ENCODE measurements around the gene NEB.
"Not testable (repeated sequence)": the region's sequence is repeated elsewhere in the genome, so short reads cannot be mapped to it uniquely, and the experiment has no call there.

NEB gene

DNA sequence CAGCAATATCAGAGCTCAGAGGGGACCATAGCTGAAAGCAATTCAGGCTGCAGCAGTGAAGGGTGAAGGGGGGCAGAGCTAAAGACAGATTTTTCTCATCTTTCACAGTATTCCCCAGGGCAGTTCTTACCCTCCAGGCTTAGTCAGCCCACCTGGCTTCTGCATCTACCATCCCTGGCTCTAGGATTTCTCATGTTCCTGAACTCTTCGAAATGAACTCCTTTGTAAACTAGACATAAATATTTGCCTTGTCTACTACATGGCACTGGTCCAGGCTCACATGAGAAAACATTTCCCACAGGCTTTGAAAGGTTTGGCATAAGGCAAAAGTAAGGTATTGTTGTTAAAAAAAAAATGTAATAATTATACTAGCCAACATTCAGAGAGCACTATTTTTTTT lies 23.6 kb upstream of the NEB start:
- no peak for DNase-seq

DNA sequence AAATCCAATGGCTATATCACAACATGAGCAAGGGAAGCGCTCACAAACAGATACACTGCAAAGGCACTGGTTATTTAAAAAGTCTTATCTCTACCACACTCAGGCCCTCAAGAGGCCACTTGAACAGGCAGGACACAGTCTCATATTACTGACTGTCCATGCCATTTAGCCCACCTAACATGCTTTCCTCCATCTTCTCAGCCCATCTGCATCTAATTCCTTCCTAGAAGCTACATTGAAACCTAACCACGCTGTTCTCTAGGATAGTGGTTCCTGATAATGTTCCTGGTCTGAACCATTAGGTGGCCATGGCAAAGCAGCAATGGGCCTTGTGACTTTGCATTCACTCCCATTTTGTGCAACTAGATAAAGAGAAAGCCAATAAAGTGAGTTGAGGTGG lies 22.5 kb upstream of the NEB start:
- DNase-seq, result no peak

GRCh38 chr2:151754253-151754897 lies 20.1 kb upstream of the NEB start:
- DNase-seq, result no peak

DNA sequence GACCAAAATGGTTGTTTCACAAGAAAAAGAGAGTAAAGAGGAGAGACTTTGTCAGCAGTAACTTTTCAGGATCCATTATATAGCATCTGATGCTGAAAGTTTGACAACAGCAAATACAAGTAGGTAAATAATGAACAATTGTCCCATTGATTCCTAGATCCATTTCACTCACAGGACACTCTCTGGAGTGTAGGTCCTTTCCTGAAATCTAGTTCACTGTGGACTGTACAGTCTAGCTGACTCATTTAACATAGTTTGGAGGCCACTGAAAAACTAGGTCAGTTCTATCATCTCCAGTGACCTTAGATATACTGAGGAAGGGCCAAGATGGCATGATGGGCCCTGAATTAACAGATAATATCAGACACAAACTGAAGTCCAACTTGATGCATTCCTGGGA lies 19.3 kb upstream of the NEB start:
- no peak for DNase-seq

GRCh38 chr2:151745261-151745660 lies 11.0 kb upstream of the NEB start:
- not testable (repeated sequence) for DNase-seq

- DNase-seq, result no peak
Measured at GRCh38 chr2:151730262-151730975, 3.9 kb downstream of the NEB start.

DNA sequence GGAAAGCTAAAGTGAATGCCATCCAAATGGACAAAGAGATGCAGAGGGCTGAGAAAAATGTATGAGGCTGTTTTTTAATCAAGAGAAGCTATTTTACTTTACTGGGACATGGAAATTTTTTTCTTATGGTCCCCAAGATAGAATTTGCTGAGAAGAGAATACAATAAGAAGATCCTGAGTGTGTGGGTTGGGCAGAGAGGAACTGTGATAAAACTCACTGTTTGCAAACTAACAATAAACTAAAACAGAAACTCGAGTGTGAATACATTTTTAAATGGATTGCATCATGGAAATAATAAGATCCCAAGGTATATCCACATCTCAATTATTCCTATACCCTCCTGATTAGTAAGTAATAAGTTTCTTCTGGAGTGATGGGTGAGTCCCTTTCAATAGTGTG lies 4.4 kb downstream of the NEB start:
- DNase-seq, result no peak

DNA sequence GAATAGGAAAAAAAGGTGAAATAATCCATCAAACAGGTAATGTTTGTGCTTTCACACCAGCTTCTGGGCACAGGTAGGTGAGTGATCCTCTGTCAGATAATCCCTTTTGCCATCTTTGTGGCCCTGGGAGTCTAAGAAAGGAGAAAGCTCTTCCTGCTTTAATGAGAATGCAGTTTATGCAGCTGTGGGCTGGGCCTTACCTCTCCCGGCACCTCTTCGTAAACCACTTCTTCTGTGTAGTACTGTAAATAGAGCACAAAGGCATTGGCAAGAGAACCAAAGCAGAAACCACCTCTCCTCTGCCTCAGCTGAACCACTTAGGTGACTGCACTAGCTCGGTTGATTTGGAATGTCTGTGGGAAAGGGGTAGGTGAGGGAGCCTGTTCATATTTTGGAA lies 4.9 kb downstream of the NEB start:
- no peak for DNase-seq

- no peak for DNase-seq
Measured at GRCh38 chr2:151728804-151729414, 5.4 kb downstream of the NEB start.

- DNase-seq, result no peak
Measured at GRCh38 chr2:151727593-151728552, 6.4 kb downstream of the NEB start.

DNA sequence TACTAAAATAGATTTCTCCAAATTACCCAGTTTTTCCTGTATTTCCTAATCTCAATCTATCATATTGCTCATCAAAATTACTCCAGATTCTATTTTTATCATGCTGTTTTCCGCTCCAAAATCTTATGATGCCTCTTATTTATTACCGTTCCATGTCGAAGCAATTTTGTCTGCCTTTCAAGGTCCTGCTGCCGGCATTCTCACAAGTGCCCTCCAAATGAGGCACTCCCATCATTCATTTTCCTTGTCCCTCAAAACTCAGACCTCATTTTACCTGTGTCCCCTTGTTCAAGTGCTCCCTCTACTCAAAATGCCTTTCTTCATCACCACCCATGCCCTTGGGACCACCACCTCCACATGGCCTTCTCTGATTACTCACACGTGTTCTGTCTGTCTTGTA lies 13.1 kb downstream of the NEB start:
- no peak for DNase-seq

DNA sequence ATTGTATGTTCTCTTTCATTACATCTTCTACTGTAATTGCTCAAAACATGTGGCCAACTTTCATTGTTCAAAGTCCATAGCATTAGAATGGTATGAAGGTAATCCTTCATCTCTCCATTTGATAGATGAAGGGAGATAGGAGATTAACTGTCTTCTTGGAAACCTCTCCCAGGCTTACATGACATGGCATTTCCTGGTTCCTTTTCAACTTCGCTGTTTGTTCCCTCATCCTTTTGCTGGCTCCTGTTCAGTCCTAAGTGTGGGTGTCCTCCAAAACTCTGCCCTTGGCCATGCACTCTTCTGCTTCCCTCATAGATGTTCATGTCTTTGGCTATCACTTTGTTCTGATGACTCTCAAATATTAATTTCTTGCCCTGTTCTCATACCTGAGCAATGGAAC lies 13.8 kb downstream of the NEB start:
- DNase-seq, result no peak

- no peak for DNase-seq
Measured at GRCh38 chr2:151718796-151719195, 15.5 kb downstream of the NEB start.

- no peak for DNase-seq
Measured at GRCh38 chr2:151718247-151718646, 16.0 kb downstream of the NEB start.

GRCh38 chr2:151716721-151717120 lies 17.6 kb downstream of the NEB start:
- DNase-seq, result no peak

- no peak for DNase-seq
Measured at GRCh38 chr2:151713291-151713903, 20.9 kb downstream of the NEB start.

- DNase-seq, result no peak
Measured at GRCh38 chr2:151711025-151711424, 23.3 kb downstream of the NEB start.

- DNase-seq, result no peak
Measured at GRCh38 chr2:151708788-151709187, 25.5 kb downstream of the NEB start.

DNA sequence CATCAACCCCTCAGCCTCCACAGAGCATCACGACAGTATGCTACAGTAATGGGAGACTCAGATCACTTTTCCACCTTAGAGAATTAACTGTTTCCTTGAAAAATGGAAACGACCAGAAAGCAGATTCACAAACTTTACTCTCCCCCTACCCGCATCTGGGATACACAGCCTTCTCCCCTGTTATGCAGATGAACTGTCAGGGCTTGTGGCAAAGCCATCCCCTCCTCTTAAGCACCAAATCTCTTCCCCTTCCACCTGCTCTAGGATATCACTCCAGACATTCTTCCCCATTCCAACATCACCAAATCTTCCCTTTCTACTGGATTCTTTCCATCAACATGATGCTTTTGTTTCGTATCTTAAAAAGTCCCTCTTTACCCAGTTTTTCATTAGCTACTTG lies 26.4 kb downstream of the NEB start:
- DNase-seq, result no peak

- not testable (repeated sequence) for DNase-seq
Measured at GRCh38 chr2:151704480-151704961, 29.8 kb downstream of the NEB start.

- not testable (repeated sequence) for DNase-seq
Measured at GRCh38 chr2:151698134-151698533, 36.1 kb downstream of the NEB start.

GRCh38 chr2:151695778-151696177 lies 38.5 kb downstream of the NEB start:
- no peak for DNase-seq

GRCh38 chr2:151691631-151692030 lies 42.6 kb downstream of the NEB start:
- DNase-seq, result no peak
